IMR-90 (cell line): Measurements from ENCODE around the gene TSBP1. TPM values are rescaled to one million over a fixed set of nuclear protein-coding genes. Genes with fewer than 3 reads are reported as not detected.

Source experiments
- ATAC-seq: fragments of 200-7000 bp; cut with Tn5 transposase; 2 replicates; pipeline ENCODE4 v1.9.1; 2020; ENCODE audit warnings: low read depth, mild to moderate bottlenecking, moderate library complexity
- BruUV-seq: library from RNA; stranded (reverse); fragments of 400-500 nt; replicated peaks from 2 replicates; lab custom pipeline; 2021; lab: Mats Ljungman, UMichigan
- CTCF ChIA-PET: fragments of 300-600 bp; formaldehyde crosslinking; extraction: SDS; loops from one replicate; lab custom pipeline; 2021; ENCODE audit warnings: antibody characterized with exemption; lab: Yijun Ruan, JAX
- POLR2A ChIA-PET: fragments of 300-600 bp; sonication (Branson Sonifier 250); formaldehyde crosslinking; loops from one replicate; lab custom pipeline; 2022; ENCODE audit warnings: antibody characterized with exemption; ENCODE audit not compliant: unreplicated experiment; lab: Charles Lee
- DNase-seq: peaks from one replicate; pipeline ENCODE4 v3.0.0; 2013
- H2AFZ ChIP-seq: replicated peaks from 2 replicates; pipeline ENCODE3; 2013; ENCODE audit warnings: low read length, mild to moderate bottlenecking; ENCODE audit not compliant: poor library complexity
- H2AK5ac ChIP-seq: 2 replicates; pipeline ENCODE4 v1.6.1; 2013; ENCODE audit warnings: low read depth, low read length, inconsistent platforms
- H2AK9ac ChIP-seq: replicated peaks from 2 replicates; pipeline ENCODE3; 2013; ENCODE audit warnings: mild to moderate bottlenecking, low read depth, low read length, moderate library complexity; ENCODE audit not compliant: poor library complexity
- H2BK120ac ChIP-seq: 2 replicates; pipeline ENCODE4 v1.6.1; 2013; ENCODE audit warnings: low read depth, low read length, inconsistent platforms
- H2BK15ac ChIP-seq: 3 replicates; pipeline ENCODE4 v1.6.1; 2013; ENCODE audit warnings: low read depth, low read length, inconsistent platforms
- H2BK20ac ChIP-seq: 2 replicates; pipeline ENCODE4 v1.6.1; 2013; ENCODE audit warnings: low read depth, mild to moderate bottlenecking, inconsistent platforms, low read length, moderate library complexity
- H2BK5ac ChIP-seq: 2 replicates; pipeline ENCODE4 v1.6.1; 2013; ENCODE audit warnings: mild to moderate bottlenecking, low read depth, low read length, inconsistent platforms; ENCODE audit not compliant: poor library complexity, severe bottlenecking
- H3K14ac ChIP-seq: replicated peaks from 2 replicates; pipeline ENCODE4 v1.6.1; 2013; ENCODE audit warnings: low read depth, low read length, inconsistent platforms
- H3K18ac ChIP-seq: 2 replicates; pipeline ENCODE4 v1.6.1; 2013; ENCODE audit warnings: low read depth, low read length, control low read depth
- H3K23ac ChIP-seq: 2 replicates; pipeline ENCODE4 v1.6.1; 2013; ENCODE audit warnings: low read depth, low read length, inconsistent platforms
- H3K27ac ChIP-seq: 2 replicates; pipeline ENCODE4 v1.5.1; 2013; ENCODE audit warnings: mild to moderate bottlenecking, control low read depth, low read length; ENCODE audit not compliant: insufficient read depth
- H3K27me3 ChIP-seq: 2 replicates; pipeline ENCODE4 v1.6.1; 2013; ENCODE audit warnings: low read length; ENCODE audit not compliant: control insufficient read depth, insufficient read depth
- H3K36me3 ChIP-seq: 2 replicates; pipeline ENCODE4 v1.6.1; 2013; ENCODE audit warnings: low read length, mixed read lengths; ENCODE audit not compliant: control insufficient read depth, insufficient read depth
- H3K4ac ChIP-seq: 2 replicates; pipeline ENCODE4 v1.6.1; 2013; ENCODE audit warnings: low read depth, low read length, inconsistent platforms
- H3K4me1 ChIP-seq: 2 replicates; pipeline ENCODE4 v1.6.1; 2013; ENCODE audit warnings: low read length, mixed read lengths; ENCODE audit not compliant: control insufficient read depth, insufficient read depth
- H3K4me2 ChIP-seq: 2 replicates; pipeline ENCODE4 v1.6.1; 2013; ENCODE audit warnings: low read depth, mild to moderate bottlenecking, control low read depth, low read length, moderate library complexity
- H3K4me3 ChIP-seq: 2 replicates; pipeline ENCODE4 v1.5.1; 2013; ENCODE audit warnings: low read depth, mild to moderate bottlenecking, control low read depth, low read length, moderate library complexity; ENCODE audit not compliant: insufficient read depth
- H3K56ac ChIP-seq: 2 replicates; pipeline ENCODE4 v1.6.1; 2013; ENCODE audit warnings: low read length, inconsistent platforms; ENCODE audit not compliant: insufficient read depth; ENCODE audit errors: extremely low read depth
- H3K79me1 ChIP-seq, 2 experiments: 2 replicates each; pipeline ENCODE4 v1.6.1; 2013; ENCODE audit warnings: low read length in 2 of 2, inconsistent platforms in 1 of 2, low read depth in 1 of 2
- H3K9ac ChIP-seq: 2 replicates; pipeline ENCODE4 v1.6.1; 2013; ENCODE audit warnings: low read depth, low read length, control low read depth
- H3K9me1 ChIP-seq: 2 replicates; pipeline ENCODE4 v1.6.1; 2013; ENCODE audit warnings: low read length, inconsistent platforms; ENCODE audit not compliant: insufficient read depth
- H3K9me3 ChIP-seq: 2 replicates; pipeline ENCODE4 v1.6.1; 2013; ENCODE audit warnings: low read length; ENCODE audit not compliant: control insufficient read depth, insufficient read depth
- H4K20me1 ChIP-seq: 2 replicates; pipeline ENCODE4 v1.6.1; 2013; ENCODE audit warnings: low read length, inconsistent platforms; ENCODE audit not compliant: insufficient read depth
- H4K5ac ChIP-seq: 2 replicates; pipeline ENCODE4 v1.6.1; 2013; ENCODE audit warnings: mild to moderate bottlenecking, low read depth, low read length, control low read depth
- H4K8ac ChIP-seq, 2 experiments: 2 replicates each; pipeline ENCODE4 v1.6.1; 2013; ENCODE audit warnings: low read depth in 2 of 2, low read length in 2 of 2, control low read depth in 1 of 2, inconsistent platforms in 1 of 2
- H4K91ac ChIP-seq: 2 replicates; pipeline ENCODE4 v1.6.1; 2013; ENCODE audit warnings: low read depth, low read length, inconsistent platforms; ENCODE audit not compliant: insufficient read depth
- BHLHE40 ChIP-seq: fragments of 150-350 bp; IDR thresholded peaks from 2 replicates; pipeline ENCODE4 v1.6.1; 2016; ENCODE audit warnings: mild to moderate bottlenecking, low read depth, low read length
- CEBPB ChIP-seq: IDR thresholded peaks from 2 replicates; pipeline ENCODE4 v1.6.1; 2012; ENCODE audit warnings: low read depth, low read length, improper control_type of control experiment
- CHD1 ChIP-seq: IDR thresholded peaks from 2 replicates; pipeline ENCODE4 v1.6.1; 2012; ENCODE audit warnings: low read depth, low read length, improper control_type of control experiment
- CTCF ChIP-seq: conservative IDR thresholded peaks from 2 replicates; pipeline ENCODE4 v1.5.1; 2012; ENCODE audit warnings: mild to moderate bottlenecking, low read depth, low read length, improper control_type of control experiment
- ELK1 ChIP-seq: fragments of 150-350 bp; IDR thresholded peaks from 2 replicates; pipeline ENCODE4 v1.6.1; 2016; ENCODE audit warnings: low read depth, mild to moderate bottlenecking, low read length, moderate library complexity, borderline replicate concordance
- FOS ChIP-seq: fragments of 150-350 bp; IDR thresholded peaks from 2 replicates; pipeline ENCODE4 v1.6.1; 2016; ENCODE audit warnings: low read depth, low read length
- MAFK ChIP-seq: IDR thresholded peaks from 2 replicates; pipeline ENCODE4 v1.6.1; 2012; ENCODE audit warnings: low read depth, low read length, improper control_type of control experiment
- MAZ ChIP-seq: IDR thresholded peaks from 2 replicates; pipeline ENCODE4 v1.6.1; 2012; ENCODE audit warnings: low read depth, mild to moderate bottlenecking, low read length, improper control_type of control experiment, moderate library complexity, borderline replicate concordance
- MXI1 ChIP-seq: IDR thresholded peaks from 2 replicates; pipeline ENCODE4 v1.6.1; 2012; ENCODE audit warnings: low read depth, mild to moderate bottlenecking, low read length, moderate library complexity, borderline replicate concordance
- NFE2L2 ChIP-seq: fragments of 150-350 bp; IDR thresholded peaks from 2 replicates; pipeline ENCODE4 v1.6.1; 2016; ENCODE audit warnings: low read depth, mild to moderate bottlenecking, low read length
- POLR2A ChIP-seq: IDR thresholded peaks from 2 replicates; pipeline ENCODE4 v1.6.1; 2012; ENCODE audit warnings: mild to moderate bottlenecking, low read depth, low read length
- RAD21 ChIP-seq: IDR thresholded peaks from 2 replicates; pipeline ENCODE4 v1.6.1; 2012; ENCODE audit warnings: low read length, improper control_type of control experiment
- RCOR1 ChIP-seq: IDR thresholded peaks from 2 replicates; pipeline ENCODE4 v1.6.1; 2012; ENCODE audit warnings: mild to moderate bottlenecking, low read length, improper control_type of control experiment; ENCODE audit not compliant: insufficient replicate concordance
- RFX5 ChIP-seq: IDR thresholded peaks from 2 replicates; pipeline ENCODE4 v1.8.0; 2012; ENCODE audit warnings: low read depth, mild to moderate bottlenecking, low read length, moderate library complexity
- SMC3 ChIP-seq: fragments of 150-350 bp; IDR thresholded peaks from 2 replicates; pipeline ENCODE4 v1.6.1; 2016; ENCODE audit warnings: low read depth, mild to moderate bottlenecking, antibody characterized with exemption, low read length, moderate library complexity
- USF2 ChIP-seq: fragments of 150-350 bp; IDR thresholded peaks from 2 replicates; pipeline ENCODE4 v1.6.1; 2017; ENCODE audit warnings: mild to moderate bottlenecking, antibody characterized with exemption, low read length, low read depth
- WGBS, 2 experiments: methylation state at CpG; one replicate each; pipeline versions ENCODE4 v1.1.5 to v1.1.7; 2013; ENCODE audit warnings: missing lambda C conversion rate in 2 of 2; ENCODE audit not compliant: insufficient read length in 1 of 2; ENCODE audit errors: extremely low coverage in 2 of 2; 5-methylcytosine and 5-hydroxymethylcytosine counted together
- dilution Hi-C: fragments of 300-500 bp; cut with HindIII; formaldehyde crosslinking; loops from one replicate; pipeline ENCODE4 v1.14.3; 2018; ENCODE audit warnings: low sequenced_read_pairs; ENCODE audit not compliant: unreplicated experiment
- in situ Hi-C: fragments of 300-500 bp; cut with MboI; formaldehyde crosslinking; loops from 3 replicates; pipeline ENCODE4 v1.14.3; 2019; ENCODE audit warnings: low sequenced_read_pairs, inconsistent platforms, mixed read lengths
- intact Hi-C: fragments of 100-400 bp; cut with micrococcal nuclease; formaldehyde crosslinking; loops from 2 replicates; pipeline ENCODE4 v1.10.0; 2022
- polyA plus RNA-seq, 3 experiments: library from polyadenylated mRNA; depleted of rRNA; stranded (reverse); fragments of >200 nt; gene quantifications; 2 replicates each; pipeline ENCODE4 v1.2.3, GENCODE V29; 2012; ENCODE audit warnings: low replicate concordance in 1 of 3
- total RNA-seq: library from RNA; depleted of rRNA; stranded (reverse); fragments of >200 nt; gene quantifications from 2 replicates; pipeline ENCODE4 v1.2.3, GENCODE V29; 2012

TSBP1 gene
- total and polyA plus RNA-seq, 2 of the 4 experiments (the other 2 are of a cell fraction), result not detected

GRCh38 chr6:32382757-32383420 lies 11.2 kb upstream of the TSBP1 start:
- H3K4ac ChIP-seq, result no peak overlapping the region
- DNase-seq (no peak), ATAC-seq (no peak)
- H3K23ac ChIP-seq, result no peak overlapping the region
- H3K4me1 ChIP-seq, result no peaks in the 10 kb centered on the region
- H3K9me3 ChIP-seq, result no peaks in the 10 kb centered on the region
- no peak overlapping the region for H2AFZ ChIP-seq
- ChIA-PET CTCF (interaction anchor here (0.6 kb wide), 1 partner anchor 43 kb away, joined by 3 read pairs; no protein-coding TSS in a partner anchor), POLR2A (no interaction called here)
- no peaks in the 10 kb centered on the region for H3K79me1 ChIP-seq
- intact Hi-C loops (no loop called here), dilution Hi-C loops (no loop called here), in situ Hi-C loops (no loop called here)
- H4K8ac ChIP-seq, result no peak overlapping the region
- no peak overlapping the region for H2BK120ac ChIP-seq
- no peak overlapping the region for H3K18ac ChIP-seq
- no peak overlapping the region for H3K9ac ChIP-seq
- no TSS peak for BruUV-seq
- H2BK15ac ChIP-seq, result no peak overlapping the region
- H3K9me1 ChIP-seq, result no peaks in the 10 kb centered on the region
- H3K4me3 ChIP-seq, result no peak overlapping the region
- no CpG with 5 or more reads among the region's 1 CpG for WGBS, 2 experiments
- no peak overlapping the region for H3K4me2 ChIP-seq
- no peaks in the 10 kb centered on the region for H3K36me3 ChIP-seq
- H2AK9ac ChIP-seq, result no peak overlapping the region
- H2BK20ac ChIP-seq, result no peak overlapping the region
- H4K20me1 ChIP-seq, result no peaks in the 10 kb centered on the region
- H2AK5ac ChIP-seq, result no peak overlapping the region
- no peak overlapping the region for H3K56ac ChIP-seq
- TF ChIP-seq FOS (no peak), RAD21 (no peak), ELK1 (no peak), CTCF (no peak), SMC3 (no peak), POLR2A (no peak), MXI1 (no peak), MAFK (no peak), USF2 (no peak), BHLHE40 (no peak), RCOR1 (no peak), CHD1 (no peak), MAZ (no peak), NFE2L2 (no peak), RFX5 (no peak), CEBPB (no peak)
- peaks cover 4% of the 10 kb centered on the region for H3K27me3 ChIP-seq
- no peak overlapping the region for H3K14ac ChIP-seq
- no peak overlapping the region for H4K91ac ChIP-seq
- H2BK5ac ChIP-seq, result no peak overlapping the region
- no peak overlapping the region for H3K27ac ChIP-seq
- H4K5ac ChIP-seq, result no peak overlapping the region
